OCI-LY3 (cell line): Measurements from ENCODE around the gene DSE.
"Not testable (repeated sequence)": the region's sequence is repeated elsewhere in the genome, so short reads cannot be mapped to it uniquely, and the experiment has no call there.

Experiments
- H2AFZ ChIP-seq: fragments of 200-600, 300-600 bp; shearing (Covaris generic); 2 replicates; pipeline ENCODE4 v1.6.0; 2014; ENCODE audit warnings: antibody characterized with exemption, low read depth, low read length
- H3K27ac ChIP-seq: fragments of 200-600, 300-600 bp; sonication (generic); 2 replicates; pipeline ENCODE4 v1.5.1; 2014; ENCODE audit warnings: mild to moderate bottlenecking, low read length, moderate library complexity, mixed read lengths
- H3K27me3 ChIP-seq: fragments of 200-600, 300-600 bp; sonication (generic); 2 replicates; pipeline ENCODE4 v1.6.1; 2014; ENCODE audit warnings: low read depth, low read length, mixed read lengths
- H3K36me3 ChIP-seq: fragments of 200-600, 300-600 bp; sonication (generic); replicated peaks from 2 replicates; pipeline ENCODE3; 2014; ENCODE audit warnings: low read depth, low read length, mixed read lengths
- H3K4me1 ChIP-seq: fragments of 300-600, 200-600 bp; sonication (generic); 2 replicates; pipeline ENCODE4 v1.6.1; 2014; ENCODE audit warnings: low read length, mixed read lengths
- H3K4me2 ChIP-seq: fragments of 200-600, 300-600 bp; sonication (generic); 2 replicates; pipeline ENCODE4 v1.6.1; 2014; ENCODE audit warnings: low read length, mixed read lengths
- H3K4me3 ChIP-seq: fragments of 300-600, 200-600 bp; sonication (generic); 2 replicates; pipeline ENCODE4 v1.5.1; 2014; ENCODE audit warnings: antibody characterized with exemption, mild to moderate bottlenecking, low read length, moderate library complexity
- H3K79me2 ChIP-seq: fragments of 300-600, 200-600 bp; shearing (Covaris generic); 2 replicates; pipeline ENCODE4 v1.6.1; 2014; ENCODE audit warnings: mild to moderate bottlenecking, low read length, mixed read lengths
- H3K9ac ChIP-seq: fragments of 300-600, 200-600 bp; shearing (Covaris generic); 2 replicates; pipeline ENCODE4 v1.6.0; 2014; ENCODE audit warnings: mild to moderate bottlenecking, low read length, moderate library complexity
- H3K9me3 ChIP-seq: fragments of 200-600, 300-600 bp; shearing (Covaris generic); 2 replicates; pipeline ENCODE4 v1.6.1; 2014; ENCODE audit warnings: low read length, mixed read lengths; ENCODE audit not compliant: insufficient read depth
- H4K20me1 ChIP-seq: fragments of 200-600, 300-600 bp; sonication (generic); 2 replicates; pipeline ENCODE4 v1.6.1; 2016; ENCODE audit warnings: low read length, mixed read lengths; ENCODE audit not compliant: insufficient read depth
- EZH2phosphoT487 ChIP-seq: fragments of 200-600 bp; shearing (Covaris generic); IDR thresholded peaks from 2 replicates; pipeline ENCODE4 v1.6.1; 2018; ENCODE audit warnings: antibody characterized with exemption, mixed run types, low read depth
- TF ChIP-seq, protein P1 (sequence below): fragments of 200-600, 300-600 bp; sonication (generic); IDR thresholded peaks from 2 replicates; pipeline ENCODE4 v1.5.1; 2014; ENCODE audit warnings: antibody characterized with exemption, low read length, low read depth

The DSE gene

DNA sequence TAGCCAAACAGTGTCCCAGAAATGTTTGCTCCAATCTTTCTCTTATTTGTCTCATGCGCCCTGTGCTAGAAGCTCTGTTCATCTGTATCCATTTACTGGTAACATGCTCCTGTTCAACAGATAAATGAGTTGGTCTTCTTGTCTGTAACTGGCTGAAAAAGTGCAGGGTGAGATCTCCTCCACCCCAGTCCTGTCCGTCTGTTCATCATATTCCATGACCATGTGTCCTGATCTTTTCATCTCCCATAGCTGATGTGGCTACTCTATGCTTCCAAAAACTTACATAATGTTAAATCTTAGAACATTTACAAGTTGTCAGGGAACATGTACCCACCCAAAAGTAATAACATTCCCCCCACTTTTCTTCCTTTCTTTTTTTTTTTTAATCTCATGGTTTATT is 31.8 kb upstream of the DSE start:
- TF ChIP-seq, protein P1, sequence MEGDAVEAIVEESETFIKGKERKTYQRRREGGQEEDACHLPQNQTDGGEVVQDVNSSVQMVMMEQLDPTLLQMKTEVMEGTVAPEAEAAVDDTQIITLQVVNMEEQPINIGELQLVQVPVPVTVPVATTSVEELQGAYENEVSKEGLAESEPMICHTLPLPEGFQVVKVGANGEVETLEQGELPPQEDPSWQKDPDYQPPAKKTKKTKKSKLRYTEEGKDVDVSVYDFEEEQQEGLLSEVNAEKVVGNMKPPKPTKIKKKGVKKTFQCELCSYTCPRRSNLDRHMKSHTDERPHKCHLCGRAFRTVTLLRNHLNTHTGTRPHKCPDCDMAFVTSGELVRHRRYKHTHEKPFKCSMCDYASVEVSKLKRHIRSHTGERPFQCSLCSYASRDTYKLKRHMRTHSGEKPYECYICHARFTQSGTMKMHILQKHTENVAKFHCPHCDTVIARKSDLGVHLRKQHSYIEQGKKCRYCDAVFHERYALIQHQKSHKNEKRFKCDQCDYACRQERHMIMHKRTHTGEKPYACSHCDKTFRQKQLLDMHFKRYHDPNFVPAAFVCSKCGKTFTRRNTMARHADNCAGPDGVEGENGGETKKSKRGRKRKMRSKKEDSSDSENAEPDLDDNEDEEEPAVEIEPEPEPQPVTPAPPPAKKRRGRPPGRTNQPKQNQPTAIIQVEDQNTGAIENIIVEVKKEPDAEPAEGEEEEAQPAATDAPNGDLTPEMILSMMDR, result no peak
- no peak for TF ChIP-seq EZH2phosphoT487

DNA sequence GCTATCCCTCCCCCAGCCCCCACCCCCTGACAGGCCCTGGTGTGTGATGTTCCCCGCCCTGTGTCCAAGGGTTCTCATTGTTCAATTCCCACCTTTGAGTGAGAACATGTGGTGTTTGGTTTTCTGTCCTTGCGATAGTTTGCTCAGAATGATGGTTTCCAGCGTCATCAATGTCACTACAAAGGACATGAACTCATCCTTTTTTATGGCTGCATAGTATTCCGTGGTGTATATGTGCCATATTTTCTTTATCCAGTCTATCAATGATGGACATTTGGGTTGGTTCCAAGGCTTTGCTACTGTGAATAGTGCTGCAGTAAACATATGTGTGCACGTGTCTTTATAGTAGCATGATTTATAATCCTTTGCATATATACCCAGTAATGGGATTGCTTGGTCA is 30.1 kb upstream of the DSE start:
- not testable (repeated sequence) for H3K27me3 ChIP-seq, H3K4me3 ChIP-seq, H3K36me3 ChIP-seq, H3K4me2 ChIP-seq, H2AFZ ChIP-seq, H3K27ac ChIP-seq, H3K79me2 ChIP-seq, H3K9me3 ChIP-seq, H4K20me1 ChIP-seq, H3K9ac ChIP-seq, H3K4me1 ChIP-seq

More for the DNA sequence above, 31.8 kb upstream of the DSE start:
- Histone ChIP-seq H3K4me3 (no peak overlapping the region), H3K27ac (no peak overlapping the region), H4K20me1 (no peaks in the 10 kb centered on the region), H3K9me3 (no peaks in the 10 kb centered on the region), H3K9ac (no peak overlapping the region), H3K36me3 (no peaks in the 10 kb centered on the region), H3K27me3 (no peaks in the 10 kb centered on the region), H3K4me2 (no peak overlapping the region), H3K4me1 (no peaks in the 10 kb centered on the region), H3K79me2 (no peaks in the 10 kb centered on the region), H2AFZ (no peak overlapping the region)

DNA sequence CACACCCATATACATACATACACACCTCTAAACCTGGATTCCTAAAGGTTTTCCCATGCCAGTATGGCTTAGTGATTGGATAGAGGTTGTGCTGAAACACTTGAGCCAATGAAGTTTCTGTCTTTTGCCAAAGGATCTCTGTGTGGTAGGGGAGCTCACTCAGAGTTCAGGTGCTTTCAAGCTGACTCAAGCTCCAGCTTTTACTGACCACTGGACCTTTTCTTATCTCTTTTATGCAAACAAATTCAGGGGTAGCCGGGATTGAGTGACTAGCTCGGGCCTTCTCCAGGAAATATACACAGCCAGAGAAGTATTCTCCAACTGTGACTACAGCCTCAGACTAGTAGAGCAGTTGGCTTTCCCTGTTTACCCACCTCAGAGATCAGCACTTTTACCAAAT is 21.5 kb upstream of the DSE start:
- Histone ChIP-seq H2AFZ (no peak overlapping the region), H3K79me2 (no peaks in the 10 kb centered on the region), H3K4me2 (no peak overlapping the region), H3K27ac (no peak overlapping the region), H4K20me1 (no peaks in the 10 kb centered on the region), H3K4me1 (peaks cover 26% of the 10 kb centered on the region), H3K9me3 (no peaks in the 10 kb centered on the region), H3K4me3 (no peak overlapping the region), H3K27me3 (no peaks in the 10 kb centered on the region), H3K36me3 (no peaks in the 10 kb centered on the region), H3K9ac (no peak overlapping the region)
- TF ChIP-seq, protein P1, result no peak
- no peak for TF ChIP-seq EZH2phosphoT487

DNA sequence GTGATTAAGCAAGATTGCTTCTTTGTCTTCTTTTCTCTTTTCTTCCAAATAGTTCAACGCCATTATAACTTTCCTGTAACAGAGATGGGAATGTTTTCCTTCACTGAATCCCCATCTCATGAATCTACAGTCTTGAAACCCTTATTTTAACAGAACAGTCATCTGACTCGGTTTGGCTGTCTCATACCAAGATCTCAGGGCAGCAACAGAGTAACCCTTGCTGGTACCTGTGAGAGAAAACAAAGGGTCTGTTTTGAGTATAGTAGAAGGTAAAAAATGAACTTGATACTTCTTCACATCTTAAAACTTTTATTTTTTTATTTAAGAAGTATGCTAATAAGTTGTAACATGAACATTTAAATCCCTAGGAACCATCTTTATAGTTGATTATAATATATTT is 19.6 kb upstream of the DSE start:
- H3K27ac ChIP-seq, result no peak overlapping the region
- no peaks in the 10 kb centered on the region for H3K36me3 ChIP-seq

More for the DNA sequence above, 19.6 kb upstream of the DSE start:
- H3K4me1 ChIP-seq, result peaks cover 26% of the 10 kb centered on the region
- H2AFZ ChIP-seq, result no peak overlapping the region
- H4K20me1 ChIP-seq, result no peaks in the 10 kb centered on the region
- H3K9ac ChIP-seq, result no peak overlapping the region; the same call in 1 of the 2 replicates
- no peaks in the 10 kb centered on the region for H3K9me3 ChIP-seq
- H3K27me3 ChIP-seq, result no peaks in the 10 kb centered on the region
- no peak overlapping the region for H3K4me2 ChIP-seq
- TF ChIP-seq EZH2phosphoT487, result no peak
- TF ChIP-seq, protein P1, result no peak
- no peaks in the 10 kb centered on the region for H3K79me2 ChIP-seq
- no peak overlapping the region for H3K4me3 ChIP-seq
